B cell (primary cell): ENCODE data around the gene ZNF609.

ENCODE experiments used
- EZH2 ChIP-seq: IDR thresholded peaks from 2 replicates; pipeline ENCODE4 v1.6.1; 2012; ENCODE audit warnings: borderline replicate concordance, low read depth, mild to moderate bottlenecking, moderate library complexity, low read length; ENCODE audit not compliant: insufficient read depth, poor library complexity, severe bottlenecking
- TF ChIP-seq, protein P1 (sequence below): fragments of 200-600 bp; IDR thresholded peaks from one replicate; pipeline ENCODE4 v1.8.0; 2022; ENCODE audit warnings: antibody characterized with exemption, mild to moderate bottlenecking

DNA sequence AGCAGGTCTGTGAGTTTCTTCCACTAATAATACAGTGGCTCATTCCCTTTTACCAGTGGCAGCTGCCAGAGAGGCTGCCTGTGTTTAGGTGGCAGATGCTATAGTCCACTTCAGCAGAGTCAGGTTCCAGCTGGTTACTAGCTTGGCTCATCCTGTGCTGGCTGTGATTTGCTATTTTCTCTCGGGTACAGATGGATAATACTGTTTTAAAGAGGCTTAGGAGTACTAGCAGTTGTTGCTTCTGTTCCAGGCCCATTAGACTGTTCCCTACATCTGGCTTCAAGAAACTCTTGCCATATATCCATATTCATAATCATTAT, 41.0 kb downstream of the ZNF609 start:
- TF ChIP-seq, protein P1, sequence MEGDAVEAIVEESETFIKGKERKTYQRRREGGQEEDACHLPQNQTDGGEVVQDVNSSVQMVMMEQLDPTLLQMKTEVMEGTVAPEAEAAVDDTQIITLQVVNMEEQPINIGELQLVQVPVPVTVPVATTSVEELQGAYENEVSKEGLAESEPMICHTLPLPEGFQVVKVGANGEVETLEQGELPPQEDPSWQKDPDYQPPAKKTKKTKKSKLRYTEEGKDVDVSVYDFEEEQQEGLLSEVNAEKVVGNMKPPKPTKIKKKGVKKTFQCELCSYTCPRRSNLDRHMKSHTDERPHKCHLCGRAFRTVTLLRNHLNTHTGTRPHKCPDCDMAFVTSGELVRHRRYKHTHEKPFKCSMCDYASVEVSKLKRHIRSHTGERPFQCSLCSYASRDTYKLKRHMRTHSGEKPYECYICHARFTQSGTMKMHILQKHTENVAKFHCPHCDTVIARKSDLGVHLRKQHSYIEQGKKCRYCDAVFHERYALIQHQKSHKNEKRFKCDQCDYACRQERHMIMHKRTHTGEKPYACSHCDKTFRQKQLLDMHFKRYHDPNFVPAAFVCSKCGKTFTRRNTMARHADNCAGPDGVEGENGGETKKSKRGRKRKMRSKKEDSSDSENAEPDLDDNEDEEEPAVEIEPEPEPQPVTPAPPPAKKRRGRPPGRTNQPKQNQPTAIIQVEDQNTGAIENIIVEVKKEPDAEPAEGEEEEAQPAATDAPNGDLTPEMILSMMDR: no peak
- TF ChIP-seq EZH2: no peak
